ENCODE data around the gene DLGAP1. TPM values are rescaled to one million over a fixed set of nuclear protein-coding genes. Genes with fewer than 3 reads are reported as not detected.

DLGAP1 gene
- total and polyA plus RNA-seq, 10 of the 15 experiments (the other 5 are each of a cell fraction or from before 2014, with no cell fraction given): 0.23 to 27.6 (median 1.9) TPM

GRCh38 chr18:4399929-4400328 lies 55.2 kb downstream of the DLGAP1 start:
- Histone ChIP-seq H3K36me3 (ENCODE audit: control insufficient read depth in 2 of 2, insufficient read depth in 2 of 2, low read length in 1 of 2) (no peaks in the 10 kb centered on the region), H2AFZ (ENCODE audit: control insufficient read depth, low read depth, low read length) (no peak overlapping the region), H3K4me2 (ENCODE audit: control insufficient read depth, insufficient read depth) (no peak overlapping the region), H3K4me1 (ENCODE audit: control insufficient read depth, insufficient read depth, low read length) (no peaks in the 10 kb centered on the region), H3K27ac (ENCODE audit: control insufficient read depth, insufficient read depth) (no peak overlapping the region), H3K9me3 (replicated peaks; ENCODE audit: control insufficient read depth, insufficient read depth, low read length) (no peaks in the 10 kb centered on the region; the same call in 1 of the 3 replicates), H3K27me3 (replicated peaks in 1 of 2; ENCODE audit: control insufficient read depth in 2 of 2, insufficient read depth in 2 of 2, low read length in 1 of 2) (no peaks in the 10 kb centered on the region), H3K9ac (ENCODE audit: control insufficient read depth, insufficient read depth, low read length) (no peak overlapping the region), H4K20me1 (ENCODE audit: control insufficient read depth, insufficient read depth) (no peaks in the 10 kb centered on the region), H3K79me2 (ENCODE audit: control insufficient read depth, insufficient read depth, low read length) (no peaks in the 10 kb centered on the region), H3K4me3 (no peak overlapping the region)
- in situ Hi-C loops (cut with MboI) (no loop called here), intact Hi-C loops (cut with micrococcal nuclease; ENCODE audit: unreplicated experiment) (loop anchor here (5.0 to 10.0 kb wide), 2 partner anchors 47 to 295 kb away; no protein-coding TSS in a partner anchor)
- CTCF ChIA-PET: interaction anchor here (1.5 to 2.4 kb wide), 2 partner anchors 33 to 624 kb away, joined by 3 to 9 read pairs; no protein-coding TSS in a partner anchor
- RAD21 ChIA-PET (ENCODE audit: unreplicated experiment): interaction anchor here (0.9 to 3.0 kb wide), 12 partner anchors 9 to 139 kb away, joined by 3 to 13 read pairs (median 6); no protein-coding TSS in a partner anchor
- 0% methylated on average over 5 of the region's 5 CpGs for WGBS (ENCODE audit: insufficient coverage, insufficient replicate concordance, low lambda C conversion rate, missing lambda C conversion rate)
- no peak for FAIRE-seq
- POLR2A ChIA-PET: interaction anchor here (0.9 to 1.9 kb wide), 4 partner anchors 15 to 49 kb away, joined by 3 to 6 read pairs (median 4); no protein-coding TSS in a partner anchor
- SMC1A ChIA-PET (ENCODE audit: uncharacterized antibody, unreplicated experiment): interaction anchor here (0.8 to 3.5 kb wide), 25 partner anchors 7 to 218 kb away, joined by 3 to 19 read pairs (median 4); no protein-coding TSS in a partner anchor
- ATAC-seq: peak; percentile 6
- BruUV-seq (replicated peaks): no TSS peak
- no peak for DNase-seq (ENCODE audit: low read depth, low spot score)
- TF ChIP-seq IKZF2 (IDR thresholded peaks at IDR 0.05): 0 out of 4 replicates have a peak, but pooled peaks of 1 of the 2 experiments have one; percentile 18
- TF ChIP-seq JUNB (IDR thresholded peaks at IDR 0.05): no peak
- no peak for TF ChIP-seq PML (IDR thresholded peaks at IDR 0.05; ENCODE audit: low read length)

GRCh38 chr18:4394700-4395099 lies 60.4 kb downstream of the DLGAP1 start:
- Histone ChIP-seq H3K27ac (ENCODE audit: control insufficient read depth, insufficient read depth) (no peak overlapping the region), H3K4me1 (ENCODE audit: control insufficient read depth, insufficient read depth, low read length) (no peaks in the 10 kb centered on the region), H2AFZ (ENCODE audit: control insufficient read depth, low read depth, low read length) (no peak overlapping the region), H3K79me2 (ENCODE audit: control insufficient read depth, insufficient read depth, low read length) (no peaks in the 10 kb centered on the region), H3K9me3 (replicated peaks; ENCODE audit: control insufficient read depth, insufficient read depth, low read length) (no peaks in the 10 kb centered on the region; the same call in 2 of the 3 replicates), H3K4me2 (ENCODE audit: control insufficient read depth, insufficient read depth) (no peak overlapping the region), H4K20me1 (ENCODE audit: control insufficient read depth, insufficient read depth) (no peaks in the 10 kb centered on the region), H3K36me3 (ENCODE audit: control insufficient read depth in 2 of 2, insufficient read depth in 2 of 2, low read length in 1 of 2) (no peaks in the 10 kb centered on the region; a peak in 1 of 4 replicates), H3K27me3 (replicated peaks in 1 of 2; ENCODE audit: control insufficient read depth in 2 of 2, insufficient read depth in 2 of 2, low read length in 1 of 2) (no peaks in the 10 kb centered on the region), H3K4me3 (no peak overlapping the region), H3K9ac (ENCODE audit: control insufficient read depth, insufficient read depth, low read length) (no peak overlapping the region)
- DNase-seq (ENCODE audit: low read depth, low spot score) (peak; percentile 45), FAIRE-seq (no peak), ATAC-seq (peak; percentile 67)
- ChIA-PET SMC1A (ENCODE audit: uncharacterized antibody, unreplicated experiment) (interaction anchor here (0.5 to 2.9 kb wide), 20 partner anchors 9 to 144 kb away, joined by 3 to 12 read pairs (median 4); no protein-coding TSS in a partner anchor), POLR2A (no interaction called here), RAD21 (ENCODE audit: unreplicated experiment) (interaction anchor here (0.9 to 2.3 kb wide), 7 partner anchors 9 to 663 kb away, joined by 3 to 7 read pairs (median 3); no protein-coding TSS in a partner anchor), CTCF (interaction anchor here (1.3 kb wide), 1 partner anchor 74 kb away, joined by 4 read pairs; no protein-coding TSS in a partner anchor)
- no TSS peak for BruUV-seq (replicated peaks)
- intact Hi-C loops (cut with micrococcal nuclease; ENCODE audit: unreplicated experiment): loop anchor here (5.0 to 10.0 kb wide), 6 partner anchors 33 to 663 kb away; no protein-coding TSS in a partner anchor
- in situ Hi-C loops (cut with MboI): no loop called here
- 10% methylated on average over 4 of the region's 4 CpGs for WGBS (ENCODE audit: insufficient coverage, insufficient replicate concordance, low lambda C conversion rate, missing lambda C conversion rate)
- TF ChIP-seq FOS (IDR thresholded peaks at IDR 0.05; ENCODE audit: borderline replicate concordance, extremely low read depth, insufficient read length) (no peak), MEF2A (IDR thresholded peaks at IDR 0.05; ENCODE audit: insufficient read depth, low read depth, low read length) (peak; percentile 65; the same call in 1 of the 2 replicates), SMC3 (IDR thresholded peaks at IDR 0.05; ENCODE audit: borderline replicate concordance, low read length) (no peak), JUND (IDR thresholded peaks at IDR 0.05; ENCODE audit: low read depth, low read length) (no peak), MAX (IDR thresholded peaks at IDR 0.05; ENCODE audit: low read depth, low read length) (no peak), TCF3 (IDR thresholded peaks at IDR 0.05; ENCODE audit: borderline replicate concordance, insufficient read depth, low read depth, low read length) (no peak), KAT2A (conservative IDR thresholded peaks at IDR 0.05; ENCODE audit: control insufficient read depth, low read depth, low read length) (no peak), ZNF622 (IDR thresholded peaks at IDR 0.05) (no peak), EP300 (IDR thresholded peaks at IDR 0.05; ENCODE audit: borderline replicate concordance in 1 of 2, control insufficient read depth in 1 of 2, low read depth in 2 of 2, low read length in 2 of 2) (peak; percentile 45 to 73; a peak in 2 of 4 replicates), SUPT20H (IDR thresholded peaks at IDR 0.05; ENCODE audit: borderline replicate concordance, control insufficient read depth, low read depth, low read length) (no peak), MLLT1 (IDR thresholded peaks at IDR 0.05) (no peak), NR2F1 (conservative IDR thresholded peaks at IDR 0.05) (no peak), SMARCA5 (IDR thresholded peaks at IDR 0.05) (no peak)
